SH-SY5Y (cell line): Measurements from ENCODE around the gene PHLDB2.

ENCODE experiments used
- GATA2 ChIP-seq: IDR thresholded peaks from 2 replicates; pipeline ENCODE4 v1.6.1; 2011; ENCODE audit warnings: mild to moderate bottlenecking, low read depth, low read length
- GATA3 ChIP-seq: IDR thresholded peaks from 2 replicates; pipeline ENCODE4 v1.6.1; 2011; ENCODE audit warnings: low read depth, mild to moderate bottlenecking, low read length, moderate library complexity

DNA sequence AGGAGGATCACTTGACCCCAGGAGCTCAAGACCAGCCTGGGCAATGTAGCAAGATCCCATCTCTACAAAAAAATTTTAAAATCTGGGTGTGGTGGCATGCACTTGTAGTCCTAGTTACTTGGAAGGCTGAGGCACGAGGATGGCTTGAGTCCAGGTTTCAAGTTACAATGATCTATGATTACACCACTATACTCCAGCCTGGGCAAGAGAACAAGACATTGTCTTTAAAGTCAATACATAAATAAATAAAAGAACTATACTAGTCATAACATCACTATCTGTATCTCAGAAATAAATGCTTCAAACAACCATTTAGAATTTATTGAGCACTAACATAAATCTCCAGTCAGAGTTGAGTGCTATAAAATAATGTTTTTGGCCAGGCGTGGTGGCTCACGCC lies 8.5 kb upstream of the PHLDB2 start:
- no peak for TF ChIP-seq GATA3
- TF ChIP-seq GATA2, result no peak
